DND-41 (cell line): ENCODE results near the gene EVI5L.

Experiments used
- EZH2 ChIP-seq: IDR thresholded peaks from 3 replicates; pipeline ENCODE4 v1.6.1; 2012; ENCODE audit warnings: borderline replicate concordance, low read depth, mild to moderate bottlenecking, moderate library complexity, low read length, inconsistent platforms; ENCODE audit not compliant: severe bottlenecking
- TF ChIP-seq, protein P1 (sequence below): IDR thresholded peaks from 2 replicates; pipeline ENCODE4 v1.5.1; 2012; ENCODE audit warnings: borderline replicate concordance, low read length, moderate library complexity, mild to moderate bottlenecking; ENCODE audit not compliant: poor library complexity, severe bottlenecking; ENCODE audit errors: extremely low read depth

DNA sequence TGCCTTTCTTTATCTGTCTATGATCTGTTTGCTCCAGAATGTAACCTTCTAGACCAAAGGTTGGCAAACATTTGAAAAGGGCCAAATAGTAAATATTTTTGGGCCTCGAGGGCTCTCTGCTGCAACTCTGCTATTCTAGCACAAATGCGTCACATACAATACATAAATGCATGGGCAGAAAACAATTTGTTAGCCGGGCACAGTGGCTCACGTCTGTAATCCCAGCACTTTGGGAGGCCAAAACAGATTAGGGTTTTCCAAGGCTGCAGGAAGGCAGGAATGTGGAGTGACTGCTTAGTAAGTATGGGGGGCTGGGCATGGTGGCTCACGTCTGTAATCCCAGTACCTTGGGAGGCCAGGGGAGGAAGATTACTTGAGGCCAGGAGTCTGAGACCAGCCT lies 21.9 kb upstream of the EVI5L start:
- TF ChIP-seq, protein P1, sequence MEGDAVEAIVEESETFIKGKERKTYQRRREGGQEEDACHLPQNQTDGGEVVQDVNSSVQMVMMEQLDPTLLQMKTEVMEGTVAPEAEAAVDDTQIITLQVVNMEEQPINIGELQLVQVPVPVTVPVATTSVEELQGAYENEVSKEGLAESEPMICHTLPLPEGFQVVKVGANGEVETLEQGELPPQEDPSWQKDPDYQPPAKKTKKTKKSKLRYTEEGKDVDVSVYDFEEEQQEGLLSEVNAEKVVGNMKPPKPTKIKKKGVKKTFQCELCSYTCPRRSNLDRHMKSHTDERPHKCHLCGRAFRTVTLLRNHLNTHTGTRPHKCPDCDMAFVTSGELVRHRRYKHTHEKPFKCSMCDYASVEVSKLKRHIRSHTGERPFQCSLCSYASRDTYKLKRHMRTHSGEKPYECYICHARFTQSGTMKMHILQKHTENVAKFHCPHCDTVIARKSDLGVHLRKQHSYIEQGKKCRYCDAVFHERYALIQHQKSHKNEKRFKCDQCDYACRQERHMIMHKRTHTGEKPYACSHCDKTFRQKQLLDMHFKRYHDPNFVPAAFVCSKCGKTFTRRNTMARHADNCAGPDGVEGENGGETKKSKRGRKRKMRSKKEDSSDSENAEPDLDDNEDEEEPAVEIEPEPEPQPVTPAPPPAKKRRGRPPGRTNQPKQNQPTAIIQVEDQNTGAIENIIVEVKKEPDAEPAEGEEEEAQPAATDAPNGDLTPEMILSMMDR, result no peak
- TF ChIP-seq EZH2, result no peak
